BLaER1 treated with 17β-estradiol and CSF1 and Interleukin-3, amounts not matched to agents 10 nM and 100 nM (cell line): ENCODE results near the gene SPOCK1.

ENCODE experiments used
- H3K27ac ChIP-seq, 11 experiments: shearing (Covaris generic); formaldehyde crosslinking; 2 replicates each; pipeline ENCODE4 v1.8.1; 2022
- H3K27me3 ChIP-seq, 11 experiments: shearing (Covaris generic); formaldehyde crosslinking; 2 replicates each; pipeline ENCODE4 v1.8.1; 2022
- H3K36me3 ChIP-seq, 11 experiments: shearing (Covaris generic); formaldehyde crosslinking; 2 replicates each; pipeline ENCODE4 v1.8.1; 2022
- H3K4me1 ChIP-seq, 10 experiments: shearing (Covaris generic); formaldehyde crosslinking; 2 replicates each; pipeline ENCODE4 v1.8.1; 2022
- H3K4me2 ChIP-seq, 11 experiments: shearing (Covaris generic); formaldehyde crosslinking; 2 replicates each; pipeline ENCODE4 v1.8.1; 2022
- H3K4me3 ChIP-seq, 10 experiments: shearing (Covaris generic); formaldehyde crosslinking; 2 replicates each; pipeline ENCODE4 v1.8.1; 2022
- H3K9ac ChIP-seq, 11 experiments: shearing (Covaris generic); formaldehyde crosslinking; 2 replicates each; pipeline ENCODE4 v1.8.1; 2022
- H3K9me3 ChIP-seq, 11 experiments: shearing (Covaris generic); formaldehyde crosslinking; replicated peaks in 1 of 11; 2 replicates each; pipeline ENCODE4 v1.8.1; 2022
- H4K20me1 ChIP-seq, 11 experiments: shearing (Covaris generic); formaldehyde crosslinking; 2 replicates each; pipeline ENCODE4 v1.8.1; 2022
- Cebpa-rat ChIP-seq, 11 experiments: shearing (Covaris generic); IDR thresholded peaks; 2 replicates each; pipeline ENCODE4 v1.8.1; 2022

The SPOCK1 gene

GRCh38 chr5:137228816-137229215 lies 270.3 kb downstream of the SPOCK1 start:
- Histone ChIP-seq H4K20me1 (no peaks in the 10 kb centered on the region), H3K27ac (no peak overlapping the region), H3K4me2 (no peak overlapping the region), H3K9me3 (no peaks in the 10 kb centered on the region), H3K4me1 (no peaks in the 10 kb centered on the region), H3K4me3 (no peak overlapping the region), H3K36me3 (no peaks in the 10 kb centered on the region), H3K27me3 (no peaks in the 10 kb centered on the region), H3K9ac (no peak overlapping the region)
- TF ChIP-seq Cebpa-rat (IDR thresholded peaks at IDR 0.05): no peak

GRCh38 chr5:137226081-137226480 lies 273.0 kb downstream of the SPOCK1 start:
- no peaks in the 10 kb centered on the region for H3K9me3 ChIP-seq
- H3K27me3 ChIP-seq: no peaks in the 10 kb centered on the region
- H3K27ac ChIP-seq: no peak overlapping the region
- no peaks in the 10 kb centered on the region for H3K36me3 ChIP-seq
- no peak overlapping the region for H3K9ac ChIP-seq
- no peak overlapping the region for H3K4me2 ChIP-seq
- H4K20me1 ChIP-seq: no peaks in the 10 kb centered on the region
- no peaks in the 10 kb centered on the region for H3K4me1 ChIP-seq
- H3K4me3 ChIP-seq: no peak overlapping the region
- TF ChIP-seq Cebpa-rat (IDR thresholded peaks at IDR 0.05): no peak

GRCh38 chr5:137223324-137224295 lies 275.5 kb downstream of the SPOCK1 start:
- Histone ChIP-seq H3K27me3 (no peaks in the 10 kb centered on the region), H3K27ac (no peak overlapping the region), H3K36me3 (no peaks in the 10 kb centered on the region), H3K9me3 (no peaks in the 10 kb centered on the region), H4K20me1 (no peaks in the 10 kb centered on the region), H3K9ac (no peak overlapping the region), H3K4me2 (no peak overlapping the region), H3K4me3 (no peak overlapping the region), H3K4me1 (no peaks in the 10 kb centered on the region)
- TF ChIP-seq Cebpa-rat (IDR thresholded peaks at IDR 0.05): no peak

- H4K20me1 ChIP-seq: no peaks in the 10 kb centered on the region
- H3K4me3 ChIP-seq: no peak overlapping the region
- no peaks in the 10 kb centered on the region for H3K36me3 ChIP-seq
- no peaks in the 10 kb centered on the region for H3K27me3 ChIP-seq
- no peak for TF ChIP-seq Cebpa-rat (IDR thresholded peaks at IDR 0.05)
- no peaks in the 10 kb centered on the region for H3K4me1 ChIP-seq
- no peaks in the 10 kb centered on the region for H3K9me3 ChIP-seq
- no peak overlapping the region for H3K4me2 ChIP-seq
- H3K9ac ChIP-seq: no peak overlapping the region
- no peak overlapping the region for H3K27ac ChIP-seq
These were observed 277.2 kb downstream of the SPOCK1 start for GRCh38 chr5:137221943-137222342.

GRCh38 chr5:137220523-137220927 lies 278.6 kb downstream of the SPOCK1 start:
- H4K20me1 ChIP-seq: no peaks in the 10 kb centered on the region
- no peak overlapping the region for H3K27ac ChIP-seq
- no peak for TF ChIP-seq Cebpa-rat (IDR thresholded peaks at IDR 0.05)
- H3K9ac ChIP-seq: no peak overlapping the region
- no peaks in the 10 kb centered on the region for H3K4me1 ChIP-seq
- H3K27me3 ChIP-seq: no peaks in the 10 kb centered on the region
- H3K4me3 ChIP-seq: no peak overlapping the region
- H3K36me3 ChIP-seq: no peaks in the 10 kb centered on the region
- H3K9me3 ChIP-seq: no peaks in the 10 kb centered on the region
- H3K4me2 ChIP-seq: no peak overlapping the region

- Histone ChIP-seq H4K20me1 (no peaks in the 10 kb centered on the region), H3K4me3 (no peak overlapping the region), H3K36me3 (no peaks in the 10 kb centered on the region), H3K4me1 (no peaks in the 10 kb centered on the region), H3K27ac (no peak overlapping the region), H3K4me2 (no peak overlapping the region), H3K9ac (no peak overlapping the region), H3K27me3 (no peaks in the 10 kb centered on the region), H3K9me3 (no peaks in the 10 kb centered on the region)
- no peak for TF ChIP-seq Cebpa-rat (IDR thresholded peaks at IDR 0.05)
These were observed 280.2 kb downstream of the SPOCK1 start for GRCh38 chr5:137218896-137219295.

- Histone ChIP-seq H3K4me1 (no peaks in the 10 kb centered on the region), H3K9ac (no peak overlapping the region), H3K36me3 (no peaks in the 10 kb centered on the region), H3K9me3 (no peaks in the 10 kb centered on the region), H3K27me3 (no peaks in the 10 kb centered on the region), H3K4me3 (no peak overlapping the region), H3K4me2 (no peak overlapping the region), H4K20me1 (no peaks in the 10 kb centered on the region), H3K27ac (no peak overlapping the region)
- no peak for TF ChIP-seq Cebpa-rat (IDR thresholded peaks at IDR 0.05)
These were observed 280.7 kb downstream of the SPOCK1 start for GRCh38 chr5:137218471-137218870.

- no peak overlapping the region for H3K4me2 ChIP-seq
- TF ChIP-seq Cebpa-rat (IDR thresholded peaks at IDR 0.05): no peak
- no peaks in the 10 kb centered on the region for H4K20me1 ChIP-seq
- no peak overlapping the region for H3K9ac ChIP-seq
- H3K9me3 ChIP-seq: no peaks in the 10 kb centered on the region
- H3K4me1 ChIP-seq: no peaks in the 10 kb centered on the region
- H3K27me3 ChIP-seq: no peaks in the 10 kb centered on the region
- no peak overlapping the region for H3K4me3 ChIP-seq
- no peaks in the 10 kb centered on the region for H3K36me3 ChIP-seq
- no peak overlapping the region for H3K27ac ChIP-seq
These were observed 281.4 kb downstream of the SPOCK1 start for GRCh38 chr5:137217599-137218200.

- no peak for TF ChIP-seq Cebpa-rat (IDR thresholded peaks at IDR 0.05)
These were observed 282.0 kb downstream of the SPOCK1 start for GRCh38 chr5:137216976-137217598.

More at GRCh38 chr5:137216976-137217598, 282.0 kb downstream of the SPOCK1 start:
- Histone ChIP-seq H3K4me3 (no peak overlapping the region), H3K4me2 (no peak overlapping the region), H3K36me3 (no peaks in the 10 kb centered on the region), H4K20me1 (no peaks in the 10 kb centered on the region), H3K27ac (no peak overlapping the region), H3K4me1 (no peaks in the 10 kb centered on the region), H3K9ac (no peak overlapping the region), H3K9me3 (no peaks in the 10 kb centered on the region), H3K27me3 (no peaks in the 10 kb centered on the region)
